Measurements from ENCODE around the gene ATP1B3.
"Not testable (repeated sequence)": the region's sequence is repeated elsewhere in the genome, so short reads cannot be mapped to it uniquely, and the experiment has no call there.

ATP1B3 gene

DNA sequence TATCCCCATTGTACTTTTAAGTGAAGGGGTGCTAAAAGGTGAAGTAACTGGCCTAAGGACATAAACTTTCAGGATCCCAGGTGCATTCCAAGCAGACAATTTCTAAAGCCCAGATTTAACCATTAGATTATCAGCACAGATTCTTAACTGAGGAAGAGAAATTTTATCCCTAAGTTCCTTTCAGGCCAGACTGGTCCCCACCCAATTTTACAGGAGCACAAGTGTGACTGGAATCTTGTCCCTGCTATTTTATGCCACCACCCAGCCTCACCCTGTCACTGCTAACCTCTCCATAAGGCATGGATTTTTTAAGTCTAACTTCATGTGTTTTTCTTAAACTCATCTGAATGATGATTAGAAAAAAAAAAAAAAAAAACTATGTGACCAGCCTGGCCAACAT is 37.1 kb upstream of the ATP1B3 start:
- TF ChIP-seq, protein P1, sequence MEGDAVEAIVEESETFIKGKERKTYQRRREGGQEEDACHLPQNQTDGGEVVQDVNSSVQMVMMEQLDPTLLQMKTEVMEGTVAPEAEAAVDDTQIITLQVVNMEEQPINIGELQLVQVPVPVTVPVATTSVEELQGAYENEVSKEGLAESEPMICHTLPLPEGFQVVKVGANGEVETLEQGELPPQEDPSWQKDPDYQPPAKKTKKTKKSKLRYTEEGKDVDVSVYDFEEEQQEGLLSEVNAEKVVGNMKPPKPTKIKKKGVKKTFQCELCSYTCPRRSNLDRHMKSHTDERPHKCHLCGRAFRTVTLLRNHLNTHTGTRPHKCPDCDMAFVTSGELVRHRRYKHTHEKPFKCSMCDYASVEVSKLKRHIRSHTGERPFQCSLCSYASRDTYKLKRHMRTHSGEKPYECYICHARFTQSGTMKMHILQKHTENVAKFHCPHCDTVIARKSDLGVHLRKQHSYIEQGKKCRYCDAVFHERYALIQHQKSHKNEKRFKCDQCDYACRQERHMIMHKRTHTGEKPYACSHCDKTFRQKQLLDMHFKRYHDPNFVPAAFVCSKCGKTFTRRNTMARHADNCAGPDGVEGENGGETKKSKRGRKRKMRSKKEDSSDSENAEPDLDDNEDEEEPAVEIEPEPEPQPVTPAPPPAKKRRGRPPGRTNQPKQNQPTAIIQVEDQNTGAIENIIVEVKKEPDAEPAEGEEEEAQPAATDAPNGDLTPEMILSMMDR (IDR thresholded peaks at IDR 0.05; ENCODE audit: low read depth, low read length, missing control alignments): no peak

DNA sequence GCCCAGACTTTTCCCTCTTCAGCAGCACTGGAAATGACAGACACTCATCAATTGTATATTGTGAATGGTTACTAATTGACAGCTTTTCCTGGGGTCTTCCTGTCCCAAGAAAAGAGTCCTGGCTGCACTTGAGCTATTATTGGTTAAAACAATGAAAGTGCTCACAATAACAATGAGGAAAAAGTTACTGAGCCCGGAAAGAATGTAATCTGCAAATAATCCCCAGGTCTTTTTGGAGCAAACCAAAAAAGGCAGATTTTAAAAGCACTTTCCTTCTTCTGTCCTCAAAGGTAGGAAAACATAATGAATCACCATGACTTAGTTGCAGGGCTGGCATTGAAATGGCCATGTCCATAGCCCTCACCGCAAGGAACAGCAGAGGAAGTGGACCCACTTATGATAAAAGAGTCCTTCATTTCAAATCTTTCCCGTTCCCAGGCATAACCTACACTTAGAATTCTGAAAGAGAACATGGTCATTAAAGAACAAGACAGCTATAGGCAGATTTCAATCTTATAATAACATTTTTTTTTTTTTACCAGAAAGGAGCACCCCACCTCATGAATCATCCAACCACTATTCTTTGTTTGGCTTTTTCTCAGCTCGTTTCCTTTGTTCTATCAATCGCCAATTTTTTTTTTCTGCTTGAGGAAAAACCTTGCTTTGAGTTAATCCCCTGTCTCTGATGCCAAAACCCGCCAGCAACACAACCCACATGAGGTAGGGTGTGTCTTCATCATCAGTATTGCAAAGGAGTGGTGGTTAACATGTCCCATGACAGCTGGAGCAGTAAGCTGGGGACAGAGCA is 35.5 kb upstream of the ATP1B3 start:
- TF ChIP-seq, protein P1 (IDR thresholded peaks at IDR 0.05; ENCODE audit: low read depth, low read length, missing control alignments): no peak
- DNase-seq (ENCODE audit: extremely low read depth, low read depth): no peak
- H3K4me3 ChIP-seq (replicated peaks; ENCODE audit: low read depth, low read length): no peak overlapping the region

More for the DNA sequence above, 37.1 kb upstream of the ATP1B3 start:
- no peak for DNase-seq (ENCODE audit: extremely low read depth, low read depth)
- H3K4me3 ChIP-seq (replicated peaks; ENCODE audit: low read depth, low read length): no peak overlapping the region

GRCh38 chr3:141844108-141844507 is 32.3 kb upstream of the ATP1B3 start:
- H3K4me3 ChIP-seq (replicated peaks; ENCODE audit: low read depth, low read length): no peak overlapping the region
- no peak for DNase-seq (ENCODE audit: extremely low read depth, low read depth)
- TF ChIP-seq, protein P1 (IDR thresholded peaks at IDR 0.05; ENCODE audit: low read depth, low read length, missing control alignments): no peak

DNA sequence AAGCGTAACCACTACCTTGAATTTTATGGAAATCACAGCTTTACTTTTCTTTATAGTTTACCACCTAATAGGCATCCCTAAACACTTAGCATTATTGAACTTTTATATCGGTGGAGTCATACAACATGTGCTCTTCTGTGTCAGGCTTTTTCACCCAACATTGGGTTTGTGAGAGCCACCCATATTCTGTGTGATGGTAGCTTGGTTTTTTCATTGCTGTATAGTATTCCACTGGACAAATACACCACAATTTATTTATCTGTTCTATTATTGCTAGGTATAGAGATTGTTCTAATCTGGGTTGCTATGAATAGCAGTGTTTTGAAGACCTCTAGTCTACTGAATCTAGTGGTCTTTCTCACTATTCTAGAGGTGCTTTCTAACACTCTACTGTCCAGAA is 31.6 kb upstream of the ATP1B3 start:
- no peak overlapping the region for H3K4me3 ChIP-seq (replicated peaks; ENCODE audit: low read depth, low read length)
- TF ChIP-seq, protein P1 (IDR thresholded peaks at IDR 0.05; ENCODE audit: low read depth, low read length, missing control alignments): no peak
- no peak for DNase-seq (ENCODE audit: extremely low read depth, low read depth)

- TF ChIP-seq, protein P1 (IDR thresholded peaks at IDR 0.05; ENCODE audit: low read depth, low read length, missing control alignments): no peak
- DNase-seq (ENCODE audit: extremely low read depth, low read depth): no peak
- H3K4me3 ChIP-seq (replicated peaks; ENCODE audit: low read depth, low read length): no peak overlapping the region
These were observed 30.9 kb upstream of the ATP1B3 start for GRCh38 chr3:141845407-141846049.

GRCh38 chr3:141846050-141846433 is 30.4 kb upstream of the ATP1B3 start:
- no peak overlapping the region for H3K4me3 ChIP-seq (replicated peaks; ENCODE audit: low read depth, low read length)
- TF ChIP-seq, protein P1 (IDR thresholded peaks at IDR 0.05; ENCODE audit: low read depth, low read length, missing control alignments): no peak
- DNase-seq (ENCODE audit: extremely low read depth, low read depth): no peak

- not testable (repeated sequence) for H3K4me3 ChIP-seq (replicated peaks; ENCODE audit: low read depth, low read length); DNase-seq (ENCODE audit: extremely low read depth, low read depth)
These were observed 28.2 kb upstream of the ATP1B3 start for GRCh38 chr3:141848159-141848748.
